Calu3 (cell line): ENCODE measurements around the gene GLIPR1. TPM values are rescaled to one million over a fixed set of nuclear protein-coding genes. Genes with fewer than 3 reads are reported as not detected.

Experiments used
- BruUV-seq: library from RNA; stranded (reverse); fragments of 400-500 nt; replicated peaks from 2 replicates; lab custom pipeline; 2021; lab: Mats Ljungman, UMichigan
- CTCF ChIA-PET: fragments of 300-600 bp; sonication (Branson Sonifier 250); formaldehyde crosslinking; loops from one replicate; lab custom pipeline; 2022; ENCODE audit warnings: antibody characterized with exemption; lab: Charles Lee
- DNase-seq: peaks from one replicate; pipeline ENCODE4 v3.0.0; 2022
- H3K27ac Mint-ChIP-seq: one replicate; pipeline ENCODE4 v1.8.0; 2022; ENCODE audit warnings: mixed read lengths; ENCODE audit not compliant: unreplicated experiment
- H3K27me3 Mint-ChIP-seq: one replicate; pipeline ENCODE4 v1.8.0; 2022; ENCODE audit warnings: mixed read lengths; ENCODE audit not compliant: unreplicated experiment
- H3K36me3 Mint-ChIP-seq: one replicate; pipeline ENCODE4 v1.8.0; 2022; ENCODE audit warnings: mild to moderate bottlenecking, moderate library complexity, mixed read lengths; ENCODE audit not compliant: insufficient read depth, unreplicated experiment
- H3K4me1 Mint-ChIP-seq: one replicate; pipeline ENCODE4 v1.8.0; 2022; ENCODE audit warnings: mild to moderate bottlenecking, low read depth, mixed read lengths; ENCODE audit not compliant: unreplicated experiment
- H3K4me3 Mint-ChIP-seq: one replicate; pipeline ENCODE4 v1.8.0; 2022; ENCODE audit warnings: mild to moderate bottlenecking, low read depth, moderate library complexity, mixed read lengths; ENCODE audit not compliant: unreplicated experiment
- H3K9me3 Mint-ChIP-seq: one replicate; pipeline ENCODE4 v1.8.0; 2022; ENCODE audit warnings: low read depth, mixed read lengths; ENCODE audit not compliant: unreplicated experiment
- CTCF ChIP-seq: fragments of 200-600 bp; IDR thresholded peaks from one replicate; pipeline ENCODE4 v1.8.0; 2022; ENCODE audit warnings: antibody characterized with exemption; ENCODE audit not compliant: unreplicated experiment
- intact Hi-C: fragments of 100-400 bp; cut with micrococcal nuclease; formaldehyde crosslinking; loops from one replicate; pipeline ENCODE4 v1.10.0; 2022; ENCODE audit not compliant: unreplicated experiment
- total RNA-seq: library from RNA; stranded (reverse); gene quantifications from 2 replicates; pipeline ENCODE4 v1.2.3, GENCODE V29; 2022

Gene GLIPR1
- total RNA-seq, 1 experiment from 2014 or later, result 38.5 TPM

GRCh38 chr12:75525263-75525662, 44.7 kb downstream of the GLIPR1 start:
- no peak overlapping the region for H3K4me3 Mint-ChIP-seq
- CTCF ChIA-PET, result interaction anchor here (0.5 to 0.8 kb wide), 3 partner anchors 177 to 506 kb away, joined by 3 to 5 read pairs (median 5); partner anchors contain the start of gene PHLDA1
- H3K4me1 Mint-ChIP-seq, result peaks cover 17% of the 10 kb centered on the region
- intact Hi-C loops, result loop anchor here (1.0 to 10.0 kb wide), 5 partner anchors 112 to 930 kb away; no protein-coding TSS in a partner anchor
- no peak overlapping the region for H3K27ac Mint-ChIP-seq
- no TSS peak for BruUV-seq
- TF ChIP-seq CTCF, result no peak
- peaks cover 5% of the 10 kb centered on the region for H3K9me3 Mint-ChIP-seq
- DNase-seq, result no peak
- no peaks in the 10 kb centered on the region for H3K36me3 Mint-ChIP-seq
- no peaks in the 10 kb centered on the region for H3K27me3 Mint-ChIP-seq

- Mint-ChIP-seq H3K4me1 (peaks cover 17% of the 10 kb centered on the region), H3K4me3 (no peak overlapping the region), H3K27me3 (no peaks in the 10 kb centered on the region), H3K27ac (peak overlapping the region; percentile 40), H3K36me3 (no peaks in the 10 kb centered on the region), H3K9me3 (peaks cover 5% of the 10 kb centered on the region)
- peak; percentile 55 for TF ChIP-seq CTCF
- CTCF ChIA-PET, result interaction anchor here (0.6 to 1.2 kb wide), 4 partner anchors 104 to 820 kb away, joined by 3 to 9 read pairs (median 4); no protein-coding TSS in a partner anchor
- DNase-seq, result peak; percentile 19
- intact Hi-C loops, result loop anchor here (1.0 to 10.0 kb wide), 5 partner anchors 110 to 928 kb away; no protein-coding TSS in a partner anchor
- BruUV-seq, result no TSS peak
Observed at GRCh38 chr12:75526655-75527511, 46.3 kb downstream of the GLIPR1 start.

- intact Hi-C loops, result loop anchor here (5.0 to 10.0 kb wide), 4 partner anchors 109 to 927 kb away; no protein-coding TSS in a partner anchor
- H3K27ac Mint-ChIP-seq, result no peak overlapping the region
- H3K27me3 Mint-ChIP-seq, result no peaks in the 10 kb centered on the region
- CTCF ChIA-PET, result interaction anchor here (0.6 to 1.2 kb wide), 4 partner anchors 22 to 819 kb away, joined by 3 to 4 read pairs (median 4); no protein-coding TSS in a partner anchor
- H3K9me3 Mint-ChIP-seq, result no peaks in the 10 kb centered on the region
- H3K4me1 Mint-ChIP-seq, result peaks cover 17% of the 10 kb centered on the region
- no TSS peak for BruUV-seq
- no peak overlapping the region for H3K4me3 Mint-ChIP-seq
- TF ChIP-seq CTCF, result no peak
- DNase-seq, result no peak
- H3K36me3 Mint-ChIP-seq, result no peaks in the 10 kb centered on the region
Observed at GRCh38 chr12:75528272-75528671, 47.7 kb downstream of the GLIPR1 start.

- Mint-ChIP-seq H3K9me3 (no peaks in the 10 kb centered on the region), H3K36me3 (no peaks in the 10 kb centered on the region), H3K4me1 (peaks cover 17% of the 10 kb centered on the region), H3K27ac (no peak overlapping the region), H3K27me3 (no peaks in the 10 kb centered on the region), H3K4me3 (no peak overlapping the region)
- no peak for TF ChIP-seq CTCF
- CTCF ChIA-PET, result interaction anchor here (0.6 to 1.2 kb wide), 2 partner anchors 21 to 508 kb away, joined by 4 read pairs; no protein-coding TSS in a partner anchor
- no TSS peak for BruUV-seq
- intact Hi-C loops, result loop anchor here (5.0 to 10.0 kb wide), 4 partner anchors 109 to 926 kb away; no protein-coding TSS in a partner anchor
- no peak for DNase-seq
Observed at GRCh38 chr12:75528692-75529091, 48.1 kb downstream of the GLIPR1 start.
